Glutamatergic neuron (in vitro differentiated cells): ENCODE measurements around the gene NRAP. TPM values are rescaled to one million over a fixed set of nuclear protein-coding genes. Genes with fewer than 3 reads are reported as not detected.

ENCODE experiments used
- DNase-seq: peaks from one replicate; pipeline ENCODE4 v3.0.0; 2022
- H3K27ac Mint-ChIP-seq: one replicate; pipeline ENCODE4 v1.8.0; 2020; ENCODE audit warnings: mild to moderate bottlenecking, mixed read lengths, inconsistent platforms; ENCODE audit not compliant: unreplicated experiment
- H3K27me3 Mint-ChIP-seq: one replicate; pipeline ENCODE4 v1.8.0; 2020; ENCODE audit warnings: mild to moderate bottlenecking, moderate library complexity, mixed read lengths, inconsistent platforms; ENCODE audit not compliant: unreplicated experiment
- H3K36me3 Mint-ChIP-seq: one replicate; pipeline ENCODE4 v1.8.0; 2020; ENCODE audit warnings: mild to moderate bottlenecking, mixed read lengths, inconsistent platforms; ENCODE audit not compliant: unreplicated experiment
- H3K4me1 Mint-ChIP-seq: one replicate; pipeline ENCODE4 v1.8.0; 2020; ENCODE audit warnings: mild to moderate bottlenecking, low read depth, mixed read lengths, inconsistent platforms; ENCODE audit not compliant: unreplicated experiment
- H3K4me3 Mint-ChIP-seq: one replicate; pipeline ENCODE4 v1.8.0; 2020; ENCODE audit warnings: mild to moderate bottlenecking, mixed read lengths, inconsistent platforms; ENCODE audit not compliant: unreplicated experiment
- H3K9me3 Mint-ChIP-seq: one replicate; pipeline ENCODE4 v1.8.0; 2020; ENCODE audit warnings: mild to moderate bottlenecking, moderate library complexity, mixed read lengths, inconsistent platforms; ENCODE audit not compliant: unreplicated experiment
- total RNA-seq: library from RNA; stranded (reverse); fragmentation: NEBNext Ultra II Directional; extraction: Animal tissue kit (Norgen Biotek cat#: 25700); gene quantifications from one replicate; pipeline ENCODE4 v1.2.1, GENCODE V29; 2021; ENCODE audit not compliant: unreplicated experiment
- TF ChIP-seq, protein P1 (sequence below): fragments of 200-600 bp; sonication (generic); IDR thresholded peaks from one replicate; pipeline ENCODE4 v1.5.0; 2021; ENCODE audit not compliant: partially characterized antibody, unreplicated experiment

NRAP gene
- total RNA-seq, 1 donor from 2014 or later, result not detected

DNA sequence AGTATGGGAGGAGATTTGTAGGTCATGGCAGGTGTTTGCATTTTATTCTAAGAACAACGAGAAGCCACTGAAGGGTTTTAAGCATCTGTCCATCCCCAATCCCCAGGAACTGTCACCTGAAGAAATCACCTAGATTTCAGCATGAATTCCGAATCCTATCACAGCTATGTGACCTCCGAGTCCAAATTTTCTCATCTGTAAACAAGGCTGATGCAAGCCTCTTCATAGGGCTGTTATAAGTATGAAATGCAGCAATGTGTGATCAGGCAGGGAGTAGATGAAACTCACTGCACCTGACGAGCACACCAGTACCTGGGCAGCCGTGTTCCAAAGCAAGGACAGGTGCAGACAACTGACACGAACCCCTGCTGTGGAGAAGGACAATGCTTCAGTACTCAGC, 97.0 kb downstream of the NRAP start:
- no peak overlapping the region for H3K27ac Mint-ChIP-seq
- TF ChIP-seq, protein P1, sequence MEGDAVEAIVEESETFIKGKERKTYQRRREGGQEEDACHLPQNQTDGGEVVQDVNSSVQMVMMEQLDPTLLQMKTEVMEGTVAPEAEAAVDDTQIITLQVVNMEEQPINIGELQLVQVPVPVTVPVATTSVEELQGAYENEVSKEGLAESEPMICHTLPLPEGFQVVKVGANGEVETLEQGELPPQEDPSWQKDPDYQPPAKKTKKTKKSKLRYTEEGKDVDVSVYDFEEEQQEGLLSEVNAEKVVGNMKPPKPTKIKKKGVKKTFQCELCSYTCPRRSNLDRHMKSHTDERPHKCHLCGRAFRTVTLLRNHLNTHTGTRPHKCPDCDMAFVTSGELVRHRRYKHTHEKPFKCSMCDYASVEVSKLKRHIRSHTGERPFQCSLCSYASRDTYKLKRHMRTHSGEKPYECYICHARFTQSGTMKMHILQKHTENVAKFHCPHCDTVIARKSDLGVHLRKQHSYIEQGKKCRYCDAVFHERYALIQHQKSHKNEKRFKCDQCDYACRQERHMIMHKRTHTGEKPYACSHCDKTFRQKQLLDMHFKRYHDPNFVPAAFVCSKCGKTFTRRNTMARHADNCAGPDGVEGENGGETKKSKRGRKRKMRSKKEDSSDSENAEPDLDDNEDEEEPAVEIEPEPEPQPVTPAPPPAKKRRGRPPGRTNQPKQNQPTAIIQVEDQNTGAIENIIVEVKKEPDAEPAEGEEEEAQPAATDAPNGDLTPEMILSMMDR, result no peak

DNA sequence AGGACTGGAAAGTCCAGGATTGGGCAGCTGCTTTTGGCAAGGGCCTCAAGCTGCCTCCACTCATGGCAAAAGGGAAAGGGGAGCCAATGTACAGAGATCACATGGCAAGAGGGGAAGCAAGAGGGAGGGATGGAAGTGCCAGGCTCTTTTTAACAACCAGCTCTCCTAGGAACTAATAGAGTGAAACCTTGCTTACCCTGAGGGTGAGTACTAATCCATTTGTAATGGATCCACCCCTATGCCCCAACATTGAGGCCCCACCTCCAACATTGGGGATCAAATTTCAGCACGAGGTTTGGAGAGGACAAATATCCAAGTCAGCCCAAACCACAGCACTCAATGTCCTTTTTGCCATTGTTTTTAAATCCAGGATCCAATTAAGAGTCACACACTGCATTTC, 98.5 kb downstream of the NRAP start:
- H3K9me3 Mint-ChIP-seq, result peaks cover 6% of the 10 kb centered on the region
- no peaks in the 10 kb centered on the region for H3K4me1 Mint-ChIP-seq
- H3K27me3 Mint-ChIP-seq, result peaks cover 7% of the 10 kb centered on the region
- no peak overlapping the region for H3K4me3 Mint-ChIP-seq
- no peak overlapping the region for H3K27ac Mint-ChIP-seq
- H3K36me3 Mint-ChIP-seq, result peaks cover 9% of the 10 kb centered on the region
- no peak for DNase-seq
- TF ChIP-seq, protein P1, result no peak

More for the DNA sequence above, 97.0 kb downstream of the NRAP start:
- no peak for DNase-seq
- Mint-ChIP-seq H3K4me1 (no peaks in the 10 kb centered on the region), H3K27me3 (peaks cover 4% of the 10 kb centered on the region), H3K36me3 (peaks cover 4% of the 10 kb centered on the region), H3K4me3 (no peak overlapping the region), H3K9me3 (peaks cover 2% of the 10 kb centered on the region)

DNA sequence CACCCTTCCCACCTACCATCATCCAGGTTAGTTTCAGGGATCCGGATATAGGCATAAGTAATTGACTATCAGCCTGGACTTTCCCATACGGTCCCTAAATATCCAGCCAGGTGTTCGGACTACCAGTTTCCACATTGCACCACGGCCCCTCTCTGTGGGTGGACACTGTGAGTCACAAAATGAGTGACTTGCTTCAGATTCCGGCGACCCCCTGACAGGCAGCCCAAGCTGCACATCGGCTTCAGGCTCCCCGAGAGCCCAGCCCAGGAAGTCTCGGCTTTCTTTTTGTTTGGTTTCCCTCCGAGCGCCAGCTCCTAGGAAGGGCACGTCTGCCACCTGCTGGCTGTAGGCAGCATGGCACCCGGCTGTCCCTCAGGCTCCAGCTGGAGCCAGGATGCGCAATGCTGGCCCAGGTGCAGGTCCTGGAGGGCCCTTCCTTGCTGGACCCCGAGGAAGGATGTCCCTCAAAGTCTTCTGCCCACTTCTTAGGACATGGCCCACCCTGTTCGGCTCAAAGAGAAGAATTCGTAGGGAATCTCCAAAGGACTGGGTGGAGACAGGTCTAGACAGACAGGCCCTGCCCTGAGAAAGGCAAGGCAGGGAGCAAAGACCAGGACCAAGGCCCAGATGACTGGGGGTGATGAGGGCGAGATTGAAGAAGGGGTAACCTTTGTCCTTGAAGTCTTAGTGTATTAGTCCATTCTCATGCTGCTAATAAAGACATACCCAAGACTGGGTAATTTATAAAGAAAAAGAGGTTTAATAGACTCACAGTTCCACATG, 100.3 kb downstream of the NRAP start:
- H3K4me3 Mint-ChIP-seq, result peak overlapping the region; percentile 67
- peaks cover 10% of the 10 kb centered on the region for H3K36me3 Mint-ChIP-seq
- no peaks in the 10 kb centered on the region for H3K4me1 Mint-ChIP-seq
- H3K9me3 Mint-ChIP-seq, result peaks cover 6% of the 10 kb centered on the region
- H3K27me3 Mint-ChIP-seq, result peaks cover 9% of the 10 kb centered on the region
- no peak overlapping the region for H3K27ac Mint-ChIP-seq
- DNase-seq, result peak; percentile 88
- TF ChIP-seq, protein P1, result peak; percentile 99

DNA sequence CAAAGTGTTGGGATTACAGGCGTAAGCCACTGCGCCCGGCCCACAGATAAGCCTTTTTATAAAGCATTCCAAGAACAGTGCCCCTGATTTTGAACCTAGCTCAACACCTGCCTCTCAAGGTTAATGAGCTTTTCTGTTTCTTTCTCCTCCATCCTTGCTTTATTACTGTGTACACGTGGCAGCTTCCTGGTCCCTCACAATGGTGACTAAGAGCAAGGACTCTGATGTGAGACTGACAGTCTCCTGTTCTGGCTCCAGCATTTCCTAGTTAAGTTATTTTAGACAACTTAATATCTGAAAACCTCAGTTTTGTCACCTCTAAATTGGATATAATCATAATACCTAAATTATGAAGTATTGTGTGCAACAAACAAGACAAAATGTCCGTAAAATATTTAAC, 101.1 kb downstream of the NRAP start:
- Mint-ChIP-seq H3K4me1 (no peaks in the 10 kb centered on the region), H3K9me3 (peaks cover 6% of the 10 kb centered on the region), H3K4me3 (no peak overlapping the region), H3K27me3 (peaks cover 8% of the 10 kb centered on the region), H3K36me3 (peaks cover 5% of the 10 kb centered on the region), H3K27ac (no peak overlapping the region)
- DNase-seq, result no peak
- TF ChIP-seq, protein P1, result no peak

DNA sequence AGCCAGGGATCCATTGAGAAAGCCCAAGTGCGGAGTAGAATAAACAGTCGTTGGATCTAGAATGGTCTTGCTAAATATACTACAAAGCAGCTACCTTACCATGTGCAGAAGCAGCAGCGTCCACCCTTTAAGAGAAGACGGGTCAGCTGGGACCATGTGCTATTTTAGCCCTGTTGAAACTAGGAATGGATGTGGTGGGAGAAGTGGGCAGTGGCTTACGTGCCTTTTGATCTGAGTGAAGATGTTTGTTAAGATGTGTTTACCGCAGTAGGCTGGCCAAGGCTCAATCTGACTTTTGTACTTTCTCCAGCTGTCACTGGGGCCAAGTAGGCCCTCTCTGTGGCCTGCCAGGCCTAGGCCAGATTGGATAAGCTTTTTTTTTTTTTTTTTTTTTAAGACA, 101.8 kb downstream of the NRAP start:
- TF ChIP-seq, protein P1, result no peak
- no peaks in the 10 kb centered on the region for H3K4me1 Mint-ChIP-seq

More for the DNA sequence above, 101.8 kb downstream of the NRAP start:
- DNase-seq, result no peak
- Mint-ChIP-seq H3K9me3 (peaks cover 6% of the 10 kb centered on the region), H3K27me3 (peaks cover 8% of the 10 kb centered on the region), H3K36me3 (peaks cover 5% of the 10 kb centered on the region), H3K4me3 (no peak overlapping the region), H3K27ac (no peak overlapping the region)
